ENCODE measurements around the gene NT5C3B. TPM values are rescaled to one million over a fixed set of nuclear protein-coding genes. Genes with fewer than 3 reads are reported as not detected.

Gene NT5C3B
- total and polyA plus RNA-seq, 2 donors (not counting 3 experiments of a cell fraction or from before 2014, with no cell fraction given) = 67.3 to 92.5 TPM

DNA sequence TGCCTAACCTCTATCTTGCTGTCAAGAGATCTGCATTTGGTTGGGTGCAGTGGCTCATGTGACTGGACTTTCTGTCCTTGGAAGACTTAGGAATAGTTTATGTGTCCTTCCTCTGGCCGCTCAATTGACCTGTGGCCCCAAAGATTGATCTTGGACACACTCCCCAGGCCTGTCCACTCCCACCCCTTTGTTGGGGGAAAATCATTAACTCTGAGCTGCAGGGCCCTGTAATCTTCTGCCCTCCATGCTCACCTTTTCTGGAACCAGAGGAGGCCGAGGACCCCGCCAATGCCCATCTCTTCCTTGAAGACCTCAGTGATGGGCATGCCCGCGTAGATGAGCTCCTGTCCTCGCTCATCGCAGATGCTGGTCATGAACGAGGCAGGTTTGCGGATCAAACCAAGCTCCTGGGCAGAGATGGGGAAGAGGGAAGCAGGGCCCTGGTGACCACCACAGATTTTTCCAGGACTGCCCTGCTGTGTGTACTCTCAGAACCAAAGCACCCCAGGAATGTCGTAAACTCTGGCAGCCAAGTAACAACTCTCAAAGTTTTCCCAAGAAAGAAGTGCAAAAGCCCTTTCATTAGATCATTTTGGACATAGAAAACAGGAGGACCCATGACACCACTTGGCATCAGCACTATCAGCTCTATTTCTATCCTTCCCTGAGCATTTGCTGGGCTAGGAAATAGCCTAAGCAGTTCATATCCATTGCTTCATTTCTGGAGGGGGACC lies 37.7 kb upstream of the NT5C3B start:
- no peak overlapping the region for H3K27ac ChIP-seq (ENCODE audit: insufficient read depth, low read depth, low read length)
- ChIA-PET POLR2A (no interaction called here), CTCF (no interaction called here)
- intact Hi-C loops (cut with micrococcal nuclease) (no loop called here), dilution Hi-C loops (cut with MboI; ENCODE audit: extremely low pct_ligation_motif_present, low sequenced_read_pairs) (no loop called here)
- H3K9ac ChIP-seq (replicated peaks; ENCODE audit: extremely low read depth, insufficient read depth, low read length) = no peak overlapping the region
- no peaks in the 10 kb centered on the region for H3K27me3 ChIP-seq (ENCODE audit: control insufficient read depth in 2 of 2, insufficient read depth in 2 of 2, low read length in 2 of 2)
- H3K79me2 ChIP-seq (ENCODE audit: control insufficient read depth, insufficient read depth, low read length) = no peaks in the 10 kb centered on the region
- H2AFZ ChIP-seq (ENCODE audit: low read depth, low read length) = no peak overlapping the region
- DNase-seq (ENCODE audit: low read depth, low spot score) (no peak), FAIRE-seq (no peak)
- TF ChIP-seq GATA2 (IDR thresholded peaks at IDR 0.05; ENCODE audit: insufficient read depth, insufficient read length, low read depth, low read length) (no peak), MYC (IDR thresholded peaks at IDR 0.05; ENCODE audit: low read depth, low read length) (no peak), POLR2A (IDR thresholded peaks at IDR 0.05; ENCODE audit: low read depth, low read length) (no peak), EZH2 (IDR thresholded peaks at IDR 0.05; ENCODE audit: borderline replicate concordance, low read depth, low read length, severe bottlenecking) (no peak), JUN (IDR thresholded peaks at IDR 0.05; ENCODE audit: borderline replicate concordance, insufficient read depth, insufficient read length, low read depth) (no peak), POLR2AphosphoS5 (IDR thresholded peaks at IDR 0.05; ENCODE audit: insufficient read depth, low read depth, low read length) (no peak), FOS (IDR thresholded peaks at IDR 0.05; ENCODE audit: borderline replicate concordance, insufficient read depth, low read length) (no peak)
- TF ChIP-seq, protein P1, sequence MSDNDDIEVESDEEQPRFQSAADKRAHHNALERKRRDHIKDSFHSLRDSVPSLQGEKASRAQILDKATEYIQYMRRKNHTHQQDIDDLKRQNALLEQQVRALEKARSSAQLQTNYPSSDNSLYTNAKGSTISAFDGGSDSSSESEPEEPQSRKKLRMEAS (IDR thresholded peaks at IDR 0.05; ENCODE audit: insufficient read depth, insufficient read length) = no peak
- TF ChIP-seq, protein P2, sequence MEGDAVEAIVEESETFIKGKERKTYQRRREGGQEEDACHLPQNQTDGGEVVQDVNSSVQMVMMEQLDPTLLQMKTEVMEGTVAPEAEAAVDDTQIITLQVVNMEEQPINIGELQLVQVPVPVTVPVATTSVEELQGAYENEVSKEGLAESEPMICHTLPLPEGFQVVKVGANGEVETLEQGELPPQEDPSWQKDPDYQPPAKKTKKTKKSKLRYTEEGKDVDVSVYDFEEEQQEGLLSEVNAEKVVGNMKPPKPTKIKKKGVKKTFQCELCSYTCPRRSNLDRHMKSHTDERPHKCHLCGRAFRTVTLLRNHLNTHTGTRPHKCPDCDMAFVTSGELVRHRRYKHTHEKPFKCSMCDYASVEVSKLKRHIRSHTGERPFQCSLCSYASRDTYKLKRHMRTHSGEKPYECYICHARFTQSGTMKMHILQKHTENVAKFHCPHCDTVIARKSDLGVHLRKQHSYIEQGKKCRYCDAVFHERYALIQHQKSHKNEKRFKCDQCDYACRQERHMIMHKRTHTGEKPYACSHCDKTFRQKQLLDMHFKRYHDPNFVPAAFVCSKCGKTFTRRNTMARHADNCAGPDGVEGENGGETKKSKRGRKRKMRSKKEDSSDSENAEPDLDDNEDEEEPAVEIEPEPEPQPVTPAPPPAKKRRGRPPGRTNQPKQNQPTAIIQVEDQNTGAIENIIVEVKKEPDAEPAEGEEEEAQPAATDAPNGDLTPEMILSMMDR (IDR thresholded peaks at IDR 0.05; ENCODE audit: extremely low read depth in 1 of 2, insufficient read depth in 1 of 2, low read depth in 1 of 2, low read length in 2 of 2) = no peak
- no peak overlapping the region for H3K4me3 ChIP-seq (replicated peaks in 1 of 3; ENCODE audit: insufficient read depth in 1 of 3, low read depth in 1 of 3, low read length in 3 of 3)
- no peaks in the 10 kb centered on the region for H3K4me1 ChIP-seq (ENCODE audit: control insufficient read depth, extremely low read depth, insufficient read depth, low read length)
- H3K9me3 ChIP-seq (replicated peaks; ENCODE audit: control insufficient read depth, insufficient read depth, low read length) = no peaks in the 10 kb centered on the region
- H3K4me2 ChIP-seq (ENCODE audit: insufficient read depth, low read length) = no peak overlapping the region
- H4K20me1 ChIP-seq (replicated peaks; ENCODE audit: control insufficient read depth, extremely low read depth, insufficient read depth, low read length) = no peaks in the 10 kb centered on the region
- no TSS peak for BruUV-seq (replicated peaks)
- H3K9me1 ChIP-seq (replicated peaks; ENCODE audit: control insufficient read depth, extremely low read depth, insufficient read depth, low read length) = no peaks in the 10 kb centered on the region
- peaks cover 39 to 45% of the 10 kb centered on the region in 2 experiments for H3K36me3 ChIP-seq (ENCODE audit: control insufficient read depth in 2 of 2, extremely low read depth in 1 of 2, insufficient read depth in 2 of 2, low read length in 2 of 2)

All from endothelial cell of umbilical vein (primary cell).